ENCODE results near the gene SPPL2C.
"Not testable (repeated sequence)": the region's sequence is repeated elsewhere in the genome, so short reads cannot be mapped to it uniquely, and the experiment has no call there.

SPPL2C gene

GRCh38 chr17:45850468-45850867, 5.8 kb downstream of the SPPL2C start:
- no peak for DNase-seq

GRCh38 chr17:45851022-45851421, 6.3 kb downstream of the SPPL2C start:
- DNase-seq: no peak

GRCh38 chr17:45851464-45851863, 6.8 kb downstream of the SPPL2C start:
- DNase-seq: no peak

GRCh38 chr17:45851873-45852272, 7.2 kb downstream of the SPPL2C start:
- DNase-seq: no peak

- peak; percentile 55 for DNase-seq
Measured at GRCh38 chr17:45852535-45853297, 8.0 kb downstream of the SPPL2C start.

- no peak for DNase-seq
Measured at GRCh38 chr17:45854209-45854608, 9.5 kb downstream of the SPPL2C start.

GRCh38 chr17:45855691-45856336, 11.1 kb downstream of the SPPL2C start:
- no peak for DNase-seq

GRCh38 chr17:45857977-45858708, 13.5 kb downstream of the SPPL2C start:
- no peak for DNase-seq

- DNase-seq: no peak
Measured at GRCh38 chr17:45861165-45861564, 16.5 kb downstream of the SPPL2C start.

- not testable (repeated sequence) for DNase-seq
Measured at GRCh38 chr17:45862127-45862526, 17.4 kb downstream of the SPPL2C start.

- DNase-seq: no peak
Measured at GRCh38 chr17:45863857-45864654, 19.4 kb downstream of the SPPL2C start.

- no peak for DNase-seq
Measured at GRCh38 chr17:45867171-45867570, 22.5 kb downstream of the SPPL2C start.

- no peak for DNase-seq
Measured at GRCh38 chr17:45867702-45868101, 23.0 kb downstream of the SPPL2C start.

- DNase-seq: no peak
Measured at GRCh38 chr17:45868276-45868675, 23.6 kb downstream of the SPPL2C start.

GRCh38 chr17:45869676-45870341, 25.1 kb downstream of the SPPL2C start:
- DNase-seq: no peak

GRCh38 chr17:45870342-45870974, 25.8 kb downstream of the SPPL2C start:
- DNase-seq: no peak

GRCh38 chr17:45871718-45872117, 27.0 kb downstream of the SPPL2C start:
- no peak for DNase-seq

GRCh38 chr17:45873728-45874127, 29.0 kb downstream of the SPPL2C start:
- peak; percentile 20 for DNase-seq

GRCh38 chr17:45874151-45874550, 29.5 kb downstream of the SPPL2C start:
- DNase-seq: peak; percentile 27

- DNase-seq: no peak
Measured at GRCh38 chr17:45876539-45876938, 31.9 kb downstream of the SPPL2C start.

- DNase-seq: no peak
Measured at GRCh38 chr17:45877467-45877866, 32.8 kb downstream of the SPPL2C start.

GRCh38 chr17:45883063-45883462, 38.4 kb downstream of the SPPL2C start:
- no peak for DNase-seq

All from CD4-positive, alpha-beta T cell treated with Interleukin-10 for 1 hour (primary cell).